GM21367 (cell line): Measurements from ENCODE around the gene POP4.

ENCODE experiments used
- ATAC-seq: cut with Tn5 transposase; IDR thresholded peaks from one replicate; pipeline ENCODE4 v1.9.1; 2021; ENCODE audit not compliant: unreplicated experiment

The POP4 gene

GRCh38 chr19:29576761-29577648, 29.1 kb upstream of the POP4 start:
- ATAC-seq: no peak

GRCh38 chr19:29577649-29577963, 28.5 kb upstream of the POP4 start:
- ATAC-seq: no peak

- no peak for ATAC-seq
Measured at GRCh38 chr19:29578349-29578748, 27.7 kb upstream of the POP4 start.

- no peak for ATAC-seq
Measured at GRCh38 chr19:29579308-29579910, 26.7 kb upstream of the POP4 start.

- no peak for ATAC-seq
Measured at GRCh38 chr19:29581398-29581797, 24.7 kb upstream of the POP4 start.

GRCh38 chr19:29583196-29583999, 22.7 kb upstream of the POP4 start:
- ATAC-seq: no peak

- no peak for ATAC-seq
Measured at GRCh38 chr19:29586401-29586800, 19.7 kb upstream of the POP4 start.

GRCh38 chr19:29587059-29587458, 19.0 kb upstream of the POP4 start:
- ATAC-seq: no peak

- peak; percentile 87 for ATAC-seq
Measured at GRCh38 chr19:29587518-29587986, 18.5 kb upstream of the POP4 start.

- no peak for ATAC-seq
Measured at GRCh38 chr19:29588095-29588494, 18.0 kb upstream of the POP4 start.

GRCh38 chr19:29590278-29590677, 15.8 kb upstream of the POP4 start:
- ATAC-seq: no peak

- ATAC-seq: no peak
Measured at GRCh38 chr19:29591670-29592069, 14.4 kb upstream of the POP4 start.

- ATAC-seq: no peak
Measured at GRCh38 chr19:29593869-29594268, 12.2 kb upstream of the POP4 start.

- no peak for ATAC-seq
Measured at GRCh38 chr19:29596080-29596727, 9.9 kb upstream of the POP4 start.

- ATAC-seq: no peak
Measured at GRCh38 chr19:29596885-29597525, 9.1 kb upstream of the POP4 start.

- no peak for ATAC-seq
Measured at GRCh38 chr19:29598036-29598435, 8.0 kb upstream of the POP4 start.

- ATAC-seq: no peak
Measured at GRCh38 chr19:29598496-29598895, 7.6 kb upstream of the POP4 start.

- no peak for ATAC-seq
Measured at GRCh38 chr19:29603308-29603707, 2.8 kb upstream of the POP4 start.

GRCh38 chr19:29606420-29606747, 301 bp downstream of the POP4 start:
- no peak for ATAC-seq

GRCh38 chr19:29609636-29610035, 3.6 kb downstream of the POP4 start:
- ATAC-seq: no peak

GRCh38 chr19:29610213-29610573, 4.1 kb downstream of the POP4 start:
- no peak for ATAC-seq
